Measurements from ENCODE around the gene SLC20A1. TPM values are rescaled to one million over a fixed set of nuclear protein-coding genes. Genes with fewer than 3 reads are reported as not detected.

SLC20A1 gene
- total RNA-seq, 1 experiment from 2014 or later = 32.8 TPM

Other genes with a start within 250 kb of the SLC20A1 start
- 1.2 and 2.0 TPM in 2 replicates for gene RGPD8, start 212.3 kb upstream of the SLC20A1 start, total RNA-seq (2014; rRNA removed; shearing (Covaris generic))
- 66.6 and 72.3 TPM in 2 replicates for gene TTL, start 163.8 kb upstream of the SLC20A1 start, total RNA-seq (2014; rRNA removed; shearing (Covaris generic))
- 30.8 and 32.0 TPM in 2 replicates for gene POLR1B, start 103.5 kb upstream of the SLC20A1 start, total RNA-seq (2014; rRNA removed; shearing (Covaris generic))
- gene CHCHD5, start 61.3 kb upstream of the SLC20A1 start, total RNA-seq (2014; rRNA removed; shearing (Covaris generic)) = 17.0 and 25.2 TPM in 2 replicates
- 0.13 TPM in 1 of 2 replicates, not detected in the other for gene NT5DC4, start 75.1 kb downstream of the SLC20A1 start, total RNA-seq (2014; rRNA removed; shearing (Covaris generic))
- 7.1 and 7.7 TPM in 2 replicates for gene CKAP2L, start 118.7 kb downstream of the SLC20A1 start, total RNA-seq (2014; rRNA removed; shearing (Covaris generic))
- not detected in 2 replicates for gene IL1A, start 138.6 kb downstream of the SLC20A1 start, total RNA-seq (2014; rRNA removed; shearing (Covaris generic))
- 0.69 TPM in 1 of 2 replicates, not detected in the other for gene IL1B, start 190.8 kb downstream of the SLC20A1 start, total RNA-seq (2014; rRNA removed; shearing (Covaris generic))

Measured in SK-MEL-5 (cell line).